H1 (cell line): ENCODE measurements around the gene TMCC3. TPM values are rescaled to one million over a fixed set of nuclear protein-coding genes. Genes with fewer than 3 reads are reported as not detected.

ENCODE experiments used
- CTCF ChIA-PET: fragments of 300-600 bp; sonication (Branson Sonifier 250); formaldehyde crosslinking; loops from one replicate; lab custom pipeline; 2021; ENCODE audit not compliant: partially characterized antibody; lab: Charles Lee
- POLR2A ChIA-PET: fragments of 300-600 bp; sonication (Branson Sonifier 250); formaldehyde crosslinking; loops from one replicate; lab custom pipeline; 2021; ENCODE audit warnings: inconsistent platforms; ENCODE audit not compliant: partially characterized antibody; lab: Charles Lee
- DNase-seq, 2 experiments: peaks; one replicate each; pipeline versions ENCODE4 v3.0.0 to v3.0.0-alpha.2; 2010 to 2022; ENCODE audit warnings: low spot score in 2 of 2, low read depth in 1 of 2, mixed read lengths in 1 of 2
- FAIRE-seq: peaks from 2 replicates; lab custom pipeline; 2011; peaks lifted over from hg19 to GRCh38; lab: Jason Lieb, UNC
- H2AFZ ChIP-seq: 2 replicates; pipeline ENCODE4 v1.8.1; 2012; ENCODE audit warnings: low read length, inconsistent platforms
- H2AK5ac ChIP-seq: 2 replicates; pipeline ENCODE4 v1.6.1; 2013; ENCODE audit warnings: low read depth, low read length
- H2BK120ac ChIP-seq: replicated peaks from 2 replicates; pipeline ENCODE3; 2013; ENCODE audit warnings: low read depth, low read length, inconsistent platforms
- H2BK12ac ChIP-seq: 2 replicates; pipeline ENCODE4 v1.6.1; 2013; ENCODE audit warnings: low read depth, low read length
- H2BK15ac ChIP-seq: 2 replicates; pipeline ENCODE4 v1.6.1; 2013; ENCODE audit warnings: low read length
- H2BK20ac ChIP-seq: 2 replicates; pipeline ENCODE4 v1.6.1; 2013; ENCODE audit warnings: low read length
- H2BK5ac ChIP-seq: 2 replicates; pipeline ENCODE4 v1.6.1; 2013; ENCODE audit warnings: low read depth, low read length
- H3K14ac ChIP-seq: 2 replicates; pipeline ENCODE4 v1.6.1; 2013; ENCODE audit warnings: inconsistent platforms; ENCODE audit not compliant: insufficient read length
- H3K18ac ChIP-seq: 2 replicates; pipeline ENCODE4 v1.6.1; 2013; ENCODE audit warnings: low read length; ENCODE audit errors: extremely low read depth
- H3K23ac ChIP-seq: 2 replicates; pipeline ENCODE4 v1.6.1; 2013; ENCODE audit warnings: inconsistent platforms; ENCODE audit not compliant: insufficient read length
- H3K23me2 ChIP-seq: 2 replicates; pipeline ENCODE4 v1.6.1; 2013; ENCODE audit warnings: low read depth, low read length
- H3K27ac ChIP-seq: 2 replicates; pipeline ENCODE4 v1.6.1; 2011; ENCODE audit warnings: low read depth, low read length, inconsistent platforms
- H3K27me3 ChIP-seq, 4 experiments: replicated peaks in 1 of 4; 1 replicate in 1 of 4; 2 replicates in 3 of 4; pipeline versions ENCODE4 v1.6.1 to v1.8.1; 2011 to 2013; ENCODE audit warnings: low read length in 3 of 4, mild to moderate bottlenecking in 3 of 4, inconsistent platforms in 2 of 4, mixed read lengths in 2 of 4, moderate library complexity in 1 of 4; ENCODE audit not compliant: control insufficient read depth in 3 of 4, insufficient read depth in 3 of 4; ENCODE audit errors: extremely low read depth in 1 of 4
- H3K36me3 ChIP-seq, 4 experiments: 2 replicates each; pipeline versions ENCODE4 v1.6.1 to v1.8.1; 2011 to 2013; ENCODE audit warnings: mild to moderate bottlenecking in 4 of 4, low read length in 3 of 4, moderate library complexity in 2 of 4, control low read depth in 1 of 4, inconsistent platforms in 1 of 4; ENCODE audit not compliant: insufficient read depth in 4 of 4, control insufficient read depth in 2 of 4
- H3K4ac ChIP-seq: replicated peaks from 2 replicates; pipeline ENCODE3; 2013; ENCODE audit warnings: low read length, low read depth, mixed read lengths, inconsistent platforms; ENCODE audit not compliant: insufficient read length
- H3K4me1 ChIP-seq, 4 experiments: replicated peaks in 1 of 4; 1 replicate in 1 of 4; 2 replicates in 3 of 4; pipeline versions ENCODE4 v1.6.1 to v1.8.1; 2011 to 2013; ENCODE audit warnings: low read length in 3 of 4, inconsistent platforms in 2 of 4, mixed read lengths in 1 of 4; ENCODE audit not compliant: insufficient read depth in 4 of 4, control insufficient read depth in 3 of 4
- H3K4me2 ChIP-seq, 2 experiments: 2 replicates each; pipeline versions ENCODE4 v1.6.1 to v1.8.1; 2011 to 2013; ENCODE audit warnings: low read depth in 2 of 2, low read length in 2 of 2, control low read depth in 1 of 2, inconsistent platforms in 1 of 2, mild to moderate bottlenecking in 1 of 2; ENCODE audit not compliant: insufficient read depth in 1 of 2
- H3K4me3 ChIP-seq, 4 experiments: fragments of 200-600, 300-600 bp in 1 of 4; sonication (generic), shearing (Covaris generic), sonication (Bioruptor Twin) in 1 of 4; 2 replicates each; pipeline versions ENCODE4 v1.5.1 to v1.8.1; 2011 to 2016; ENCODE audit warnings: low read length in 4 of 4, low read depth in 3 of 4, control low read depth in 2 of 4, inconsistent platforms in 2 of 4, mild to moderate bottlenecking in 2 of 4, mixed read lengths in 1 of 4, moderate library complexity in 1 of 4; ENCODE audit not compliant: insufficient read depth in 2 of 4; ENCODE audit errors: extremely low read depth in 1 of 4
- H3K56ac ChIP-seq: replicated peaks from 2 replicates; pipeline ENCODE3; 2013; ENCODE audit warnings: low read depth, mild to moderate bottlenecking, mixed read lengths, low read length, inconsistent platforms; ENCODE audit not compliant: insufficient read length
- H3K79me1 ChIP-seq: 2 replicates; pipeline ENCODE4 v1.6.1; 2013; ENCODE audit warnings: low read depth, low read length, control low read depth
- H3K79me2 ChIP-seq, 2 experiments: 2 replicates each; pipeline versions ENCODE4 v1.6.1 to v1.8.1; 2012 to 2013; ENCODE audit warnings: low read length in 2 of 2, mild to moderate bottlenecking in 2 of 2, inconsistent platforms in 1 of 2; ENCODE audit not compliant: insufficient read depth in 2 of 2, control insufficient read depth in 1 of 2
- H3K9ac ChIP-seq, 4 experiments: replicated peaks in 1 of 4; 1 replicate in 1 of 4; 2 replicates in 3 of 4; pipeline versions ENCODE4 v1.6.1 to v1.8.1; 2011 to 2013; ENCODE audit warnings: low read depth in 3 of 4, low read length in 3 of 4, control low read depth in 2 of 4, mild to moderate bottlenecking in 2 of 4, moderate library complexity in 2 of 4, inconsistent platforms in 1 of 4; ENCODE audit errors: extremely low read depth in 1 of 4
- H3K9me3 ChIP-seq, 2 experiments: 2 replicates each; pipeline versions ENCODE4 v1.6.1 to v1.8.1; 2012 to 2013; ENCODE audit warnings: mild to moderate bottlenecking in 2 of 2, moderate library complexity in 2 of 2, control low read depth in 1 of 2, inconsistent platforms in 1 of 2, low read depth in 1 of 2, low read length in 1 of 2, mixed read lengths in 1 of 2; ENCODE audit not compliant: insufficient read depth in 2 of 2
- H4K20me1 ChIP-seq, 2 experiments: replicated peaks in 1 of 2; 2 replicates each; pipeline versions ENCODE3 to v1.8.1; 2011 to 2013; ENCODE audit warnings: inconsistent platforms in 2 of 2, low read length in 2 of 2, mild to moderate bottlenecking in 1 of 2; ENCODE audit not compliant: insufficient read depth in 2 of 2, control insufficient read depth in 1 of 2
- H4K5ac ChIP-seq: 2 replicates; pipeline ENCODE4 v1.6.1; 2013; ENCODE audit warnings: low read length, low read depth, mixed read lengths, inconsistent platforms; ENCODE audit not compliant: insufficient read length
- H4K8ac ChIP-seq: 2 replicates; pipeline ENCODE4 v1.8.0; 2013; ENCODE audit warnings: mild to moderate bottlenecking, moderate library complexity, low read length, inconsistent platforms; ENCODE audit not compliant: insufficient read depth; ENCODE audit errors: extremely low read depth
- H4K91ac ChIP-seq: replicated peaks from 2 replicates; pipeline ENCODE3; 2013; ENCODE audit warnings: low read length, mixed read lengths, inconsistent platforms; ENCODE audit not compliant: insufficient read length
- ASH2L ChIP-seq: fragments of 200-600, 300-600 bp; sonication (generic); IDR thresholded peaks from one replicate; pipeline ENCODE4 v1.7.1; 2017; ENCODE audit warnings: low read length
- BCL11A ChIP-seq, 2 experiments: IDR thresholded peaks; one replicate each; pipeline ENCODE4 v1.6.1; 2011; ENCODE audit warnings: low read depth in 2 of 2, low read length in 2 of 2, mild to moderate bottlenecking in 2 of 2
- CHD1 ChIP-seq: IDR thresholded peaks from 2 replicates; pipeline ENCODE4 v1.6.1; 2012; ENCODE audit warnings: low read depth, low read length, improper control_type of control experiment
- CTBP2 ChIP-seq: IDR thresholded peaks from 2 replicates; pipeline ENCODE4 v1.7.0; 2011; ENCODE audit warnings: borderline replicate concordance, mild to moderate bottlenecking, moderate library complexity, mixed read lengths, low read length; ENCODE audit not compliant: insufficient read depth, insufficient read length
- KDM1A ChIP-seq: fragments of 200-600, 300-600 bp; sonication (generic); IDR thresholded peaks from 2 replicates; pipeline ENCODE4 v1.7.1; 2016; ENCODE audit warnings: mild to moderate bottlenecking, low read length, borderline replicate concordance
- NRF1 ChIP-seq: IDR thresholded peaks from 2 replicates; pipeline ENCODE4 v1.6.1; 2011; ENCODE audit warnings: mild to moderate bottlenecking, low read depth, low read length, improper control_type of control experiment
- POLR2AphosphoS5 ChIP-seq: IDR thresholded peaks from 2 replicates; pipeline ENCODE4 v1.6.1; 2011; ENCODE audit warnings: low read depth, low read length
- RNF2 ChIP-seq: fragments of 200-900, 300-1000 bp; sonication (generic); IDR thresholded peaks from 2 replicates; pipeline ENCODE4 v1.7.1; 2016; ENCODE audit warnings: borderline replicate concordance, low read depth, mild to moderate bottlenecking, antibody characterized with exemption, low read length; ENCODE audit not compliant: poor library complexity, severe bottlenecking; ENCODE audit errors: missing control alignments
- RXRA ChIP-seq: IDR thresholded peaks from 2 replicates; pipeline ENCODE4 v1.6.1; 2011; ENCODE audit warnings: low read depth, mild to moderate bottlenecking, low read length, moderate library complexity; ENCODE audit not compliant: insufficient read depth
- SIX5 ChIP-seq: IDR thresholded peaks from 2 replicates; pipeline ENCODE4 v1.6.1; 2011; ENCODE audit warnings: mild to moderate bottlenecking, low read depth, low read length
- WGBS, 2 experiments: shearing (Covaris generic) in 1 of 2; methylation state at CpG; one replicate each; pipeline versions ENCODE4 v1.1.6 to v1.1.7; 2013 to 2015; ENCODE audit warnings: low lambda C conversion rate in 2 of 2, mixed read lengths in 2 of 2, inconsistent platforms in 1 of 2, low coverage in 1 of 2, missing lambda C conversion rate in 1 of 2; ENCODE audit not compliant: insufficient replicate concordance in 2 of 2, insufficient coverage in 1 of 2, insufficient read length in 1 of 2; ENCODE audit errors: extremely low coverage in 1 of 2, missing lambda C conversion rate in 1 of 2; 5-methylcytosine and 5-hydroxymethylcytosine counted together
- polyA plus RNA-seq, 7 experiments: library from polyadenylated mRNA; depleted of rRNA in 3 of 7; stranded (reverse) in 5 of 7; unstranded in 2 of 7; fragments of >200 nt in 5 of 7; fragments of 200-250 nt in 2 of 7; gene quantifications; 1 replicate in 5 of 7; 2 replicates in 1 of 7; 4 replicates in 1 of 7; pipeline versions ENCODE4 v1.2.1 to v1.2.3, GENCODE V29; 2011 to 2013; ENCODE audit warnings: missing spikeins in 2 of 7, mixed read lengths in 2 of 7
- total RNA-seq: library from RNA; stranded (reverse); fragmentation: NEBNext Ultra II Directional; extraction: Animal tissue kit (Norgen Biotek cat#: 25700); gene quantifications from 2 replicates; pipeline ENCODE4 v1.2.1, GENCODE V29; 2021
- TF ChIP-seq, protein P1 (sequence below): IDR thresholded peaks from 2 replicates; pipeline ENCODE4 v1.6.1; 2012; ENCODE audit warnings: inconsistent platforms

Gene TMCC3
- total and polyA plus RNA-seq, 2 of the 8 experiments (the other 6 are each of a cell fraction or from before 2014, with no cell fraction given) = 1.7 to 4.1 TPM

DNA sequence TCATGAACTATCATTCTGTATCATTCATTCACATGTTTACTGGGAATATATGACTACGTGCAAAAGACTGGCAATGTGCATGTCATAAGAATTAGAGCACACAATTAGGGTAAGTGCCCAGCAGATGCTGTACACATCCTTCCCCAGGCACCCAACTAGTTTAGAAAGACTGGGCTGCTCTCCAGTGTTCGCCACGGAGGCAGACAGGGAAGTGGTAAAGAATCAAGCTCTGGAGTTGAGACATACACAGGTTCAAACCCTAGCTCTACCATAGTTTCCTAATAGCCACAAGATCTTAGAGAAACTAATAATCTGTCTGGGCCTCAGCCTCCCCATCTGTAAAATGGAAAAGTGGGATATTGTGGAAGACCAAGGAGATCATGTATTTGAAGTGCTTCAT lies 6.8 kb downstream of the TMCC3 start:
- H3K23ac ChIP-seq = no peak overlapping the region
- POLR2A ChIA-PET = no interaction called here
- H2BK20ac ChIP-seq = no peak overlapping the region
- H2BK120ac ChIP-seq = no peak overlapping the region
- no peak overlapping the region for H2BK5ac ChIP-seq
- H3K56ac ChIP-seq = no peak overlapping the region
- no peak overlapping the region for H3K14ac ChIP-seq
- CTCF ChIA-PET = interaction anchor here (1.2 to 1.6 kb wide), 2 partner anchors 118 to 138 kb away, joined by 3 to 4 read pairs; no protein-coding TSS in a partner anchor
- no peaks in the 10 kb centered on the region for H4K20me1 ChIP-seq
- H3K4me3 ChIP-seq = no peak overlapping the region
- no peaks in the 10 kb centered on the region for H3K4me1 ChIP-seq
- no peak overlapping the region for H2BK15ac ChIP-seq
- DNase-seq (no peak), FAIRE-seq (no peak)
- H4K91ac ChIP-seq = no peak overlapping the region
- H3K79me2 ChIP-seq = no peaks in the 10 kb centered on the region
- no peak overlapping the region for H3K4me2 ChIP-seq
- no peaks in the 10 kb centered on the region for H3K36me3 ChIP-seq
- WGBS, 2 experiments = 95% methylated on average over 3 of the region's 3 CpGs; no CpG with 5 or more reads in 1 of the 2 experiments
- no peak overlapping the region for H4K5ac ChIP-seq
- H3K18ac ChIP-seq = no peak overlapping the region
- no peaks in the 10 kb centered on the region for H3K9me3 ChIP-seq
- H3K27ac ChIP-seq = no peak overlapping the region
- H3K27me3 ChIP-seq = peaks cover 0 to 4% (median 3%) of the 10 kb centered on the region in 4 experiments; a peak in 5 of 7 replicates
- no peak overlapping the region for H3K4ac ChIP-seq
- no peak overlapping the region for H2AFZ ChIP-seq
- H3K79me1 ChIP-seq = no peaks in the 10 kb centered on the region
- H4K8ac ChIP-seq = no peak overlapping the region
- no peak overlapping the region for H3K9ac ChIP-seq
- no peak overlapping the region for H2BK12ac ChIP-seq
- no peaks in the 10 kb centered on the region; the same call in 1 of the 2 replicates for H3K23me2 ChIP-seq
- H2AK5ac ChIP-seq = no peak overlapping the region
- TF ChIP-seq NRF1 = no peak
- TF ChIP-seq ASH2L = no peak
- TF ChIP-seq KDM1A = no peak
- no peak for TF ChIP-seq CHD1
- TF ChIP-seq BCL11A (IDR thresholded peaks at IDR 0.05; ENCODE audit: low read depth in 2 of 2, low read length in 2 of 2) = no peak
- TF ChIP-seq SIX5 = no peak
- no peak for TF ChIP-seq POLR2AphosphoS5
- TF ChIP-seq CTBP2 = no peak
- no peak for TF ChIP-seq RNF2
- no peak for TF ChIP-seq RXRA
- TF ChIP-seq, protein P1, sequence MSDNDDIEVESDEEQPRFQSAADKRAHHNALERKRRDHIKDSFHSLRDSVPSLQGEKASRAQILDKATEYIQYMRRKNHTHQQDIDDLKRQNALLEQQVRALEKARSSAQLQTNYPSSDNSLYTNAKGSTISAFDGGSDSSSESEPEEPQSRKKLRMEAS = no peak
